ENCODE data around the gene SMURF2.

- TF ChIP-seq GATA2 (IDR thresholded peaks at IDR 0.05; ENCODE audit: low read depth, low read length): no peak
- TF ChIP-seq GATA3 (IDR thresholded peaks at IDR 0.05; ENCODE audit: low read depth, low read length): no peak
Measured at GRCh38 chr17:64547319-64547718, 114.8 kb downstream of the SMURF2 start.
